HUES64 (cell line): ENCODE data around the gene MYO7B.
"Not testable (repeated sequence)": the region's sequence is repeated elsewhere in the genome, so short reads cannot be mapped to it uniquely, and the experiment has no call there.

ENCODE experiments used
- H3K27ac ChIP-seq: 2 replicates; pipeline ENCODE4 v1.7.0; 2013; ENCODE audit warnings: low read depth, low read length, inconsistent platforms
- H3K27me3 ChIP-seq: 2 replicates; pipeline ENCODE4 v1.6.1; 2013; ENCODE audit warnings: mild to moderate bottlenecking, low read length; ENCODE audit not compliant: insufficient read depth
- H3K36me3 ChIP-seq: 2 replicates; pipeline ENCODE4 v1.6.1; 2013; ENCODE audit warnings: mild to moderate bottlenecking, low read length; ENCODE audit not compliant: insufficient read depth
- H3K4me1 ChIP-seq: 2 replicates; pipeline ENCODE4 v1.6.1; 2013; ENCODE audit warnings: mild to moderate bottlenecking, low read length, moderate library complexity; ENCODE audit not compliant: insufficient read depth
- H3K4me3 ChIP-seq: 2 replicates; pipeline ENCODE4 v1.5.1; 2013; ENCODE audit warnings: mild to moderate bottlenecking, low read length, moderate library complexity
- H3K9ac ChIP-seq: 2 replicates; pipeline ENCODE4 v1.6.1; 2013; ENCODE audit warnings: mild to moderate bottlenecking, low read depth, low read length
- H3K9me3 ChIP-seq: 2 replicates; pipeline ENCODE4 v1.6.1; 2013; ENCODE audit warnings: low read depth, low read length; ENCODE audit not compliant: insufficient read depth
- WGBS: fragments of 150-250, 120-280 bp; methylation state at CpG from one replicate; pipeline ENCODE4 v1.1.7; 2013; ENCODE audit warnings: missing lambda C conversion rate; 5-methylcytosine and 5-hydroxymethylcytosine counted together

Gene MYO7B

GRCh38 chr2:127567351-127567854, 31.9 kb downstream of the MYO7B start:
- Histone ChIP-seq H3K27me3 (no peaks in the 10 kb centered on the region), H3K9me3 (no peaks in the 10 kb centered on the region), H3K36me3 (no peaks in the 10 kb centered on the region), H3K4me1 (peaks cover 8% of the 10 kb centered on the region; the same call in 1 of the 2 replicates), H3K27ac (no peak overlapping the region), H3K9ac (no peak overlapping the region), H3K4me3 (no peak overlapping the region)
- WGBS, result 75% methylated on average over 5 of the region's 5 CpGs

- H3K27ac ChIP-seq, result no peak overlapping the region
- H3K4me3 ChIP-seq, result no peak overlapping the region
- peaks cover 8% of the 10 kb centered on the region; the same call in 1 of the 2 replicates for H3K4me1 ChIP-seq
- no peaks in the 10 kb centered on the region for H3K36me3 ChIP-seq
- 93% methylated on average over 6 of the region's 6 CpGs for WGBS
- H3K9me3 ChIP-seq, result no peaks in the 10 kb centered on the region
- H3K9ac ChIP-seq, result no peak overlapping the region
- no peaks in the 10 kb centered on the region for H3K27me3 ChIP-seq
Measured at GRCh38 chr2:127568128-127568527, 32.6 kb downstream of the MYO7B start.

GRCh38 chr2:127569666-127570065, 34.2 kb downstream of the MYO7B start:
- no peaks in the 10 kb centered on the region for H3K27me3 ChIP-seq
- H3K4me3 ChIP-seq, result no peak overlapping the region
- no peak overlapping the region for H3K27ac ChIP-seq
- no peak overlapping the region for H3K9ac ChIP-seq
- peaks cover 8% of the 10 kb centered on the region; the same call in 1 of the 2 replicates for H3K4me1 ChIP-seq
- no peaks in the 10 kb centered on the region for H3K9me3 ChIP-seq
- no peaks in the 10 kb centered on the region for H3K36me3 ChIP-seq
- WGBS, result 95% methylated on average over 6 of the region's 6 CpGs

GRCh38 chr2:127570282-127571250, 35.1 kb downstream of the MYO7B start:
- Histone ChIP-seq H3K4me3 (no peak overlapping the region), H3K36me3 (no peaks in the 10 kb centered on the region), H3K9me3 (no peaks in the 10 kb centered on the region), H3K9ac (no peak overlapping the region), H3K27ac (no peak overlapping the region), H3K27me3 (no peaks in the 10 kb centered on the region), H3K4me1 (peaks cover 8% of the 10 kb centered on the region; the same call in 1 of the 2 replicates)
- WGBS, result 82% methylated on average over 18 of the region's 18 CpGs

GRCh38 chr2:127572352-127572751, 36.9 kb downstream of the MYO7B start:
- H3K9ac ChIP-seq, H3K27ac ChIP-seq, H3K36me3 ChIP-seq, H3K27me3 ChIP-seq, H3K9me3 ChIP-seq, H3K4me3 ChIP-seq, H3K4me1 ChIP-seq: not testable (repeated sequence)
- 96% methylated on average over 2 of the region's 2 CpGs for WGBS

GRCh38 chr2:127572841-127573240, 37.4 kb downstream of the MYO7B start:
- H3K9me3 ChIP-seq, result no peaks in the 10 kb centered on the region
- H3K9ac ChIP-seq, result no peak overlapping the region
- no peaks in the 10 kb centered on the region for H3K36me3 ChIP-seq
- H3K4me3 ChIP-seq, result no peak overlapping the region
- H3K4me1 ChIP-seq, result peaks cover 8% of the 10 kb centered on the region; the same call in 1 of the 2 replicates
- no peak overlapping the region for H3K27ac ChIP-seq
- WGBS, result 94% methylated on average over 5 of the region's 5 CpGs
- H3K27me3 ChIP-seq, result no peaks in the 10 kb centered on the region

GRCh38 chr2:127573298-127573697, 37.8 kb downstream of the MYO7B start:
- WGBS, result 94% methylated on average over 6 of the region's 6 CpGs
- Histone ChIP-seq H3K4me3 (no peak overlapping the region), H3K4me1 (peaks cover 8% of the 10 kb centered on the region; the same call in 1 of the 2 replicates), H3K36me3 (no peaks in the 10 kb centered on the region), H3K27me3 (no peaks in the 10 kb centered on the region), H3K27ac (no peak overlapping the region), H3K9ac (no peak overlapping the region), H3K9me3 (no peaks in the 10 kb centered on the region)

- H3K9ac ChIP-seq, result no peak overlapping the region
- H3K27me3 ChIP-seq, result no peaks in the 10 kb centered on the region
- WGBS, result 94% methylated on average over 16 of the region's 17 CpGs
- no peaks in the 10 kb centered on the region for H3K9me3 ChIP-seq
- H3K4me1 ChIP-seq, result peaks cover 8% of the 10 kb centered on the region; the same call in 1 of the 2 replicates
- H3K36me3 ChIP-seq, result no peaks in the 10 kb centered on the region
- no peak overlapping the region for H3K4me3 ChIP-seq
- no peak overlapping the region for H3K27ac ChIP-seq
Measured at GRCh38 chr2:127573771-127574170, 38.3 kb downstream of the MYO7B start.

- no peak overlapping the region for H3K4me3 ChIP-seq
- WGBS, result 91% methylated on average over 3 of the region's 3 CpGs
- H3K4me1 ChIP-seq, result peaks cover 8% of the 10 kb centered on the region; the same call in 1 of the 2 replicates
- H3K36me3 ChIP-seq, result no peaks in the 10 kb centered on the region
- no peaks in the 10 kb centered on the region for H3K27me3 ChIP-seq
- no peak overlapping the region for H3K9ac ChIP-seq
- no peaks in the 10 kb centered on the region for H3K9me3 ChIP-seq
- H3K27ac ChIP-seq, result no peak overlapping the region
Measured at GRCh38 chr2:127574656-127575055, 39.2 kb downstream of the MYO7B start.

- 93% methylated on average over 3 of the region's 4 CpGs for WGBS
- Histone ChIP-seq H3K9me3 (no peaks in the 10 kb centered on the region), H3K27me3 (no peaks in the 10 kb centered on the region), H3K9ac (no peak overlapping the region), H3K27ac (no peak overlapping the region), H3K36me3 (no peaks in the 10 kb centered on the region), H3K4me1 (peaks cover 8% of the 10 kb centered on the region; the same call in 1 of the 2 replicates), H3K4me3 (no peak overlapping the region)
Measured at GRCh38 chr2:127575185-127575765, 39.8 kb downstream of the MYO7B start.

GRCh38 chr2:127575941-127576432, 40.5 kb downstream of the MYO7B start:
- Histone ChIP-seq H3K27ac (no peak overlapping the region), H3K4me1 (peaks cover under 1% of the 10 kb centered on the region; the same call in 1 of the 2 replicates), H3K36me3 (no peaks in the 10 kb centered on the region), H3K9me3 (no peaks in the 10 kb centered on the region), H3K9ac (no peak overlapping the region), H3K27me3 (no peaks in the 10 kb centered on the region), H3K4me3 (no peak overlapping the region)
- 88% methylated on average over 11 of the region's 11 CpGs for whole genome bisulfite sequencing
